ENCODE data around the gene RAB5B. TPM values are rescaled to one million over a fixed set of nuclear protein-coding genes. Genes with fewer than 3 reads are reported as not detected.

The RAB5B gene
- total RNA-seq, 1 experiment from 2014 or later: 44.5 TPM

DNA sequence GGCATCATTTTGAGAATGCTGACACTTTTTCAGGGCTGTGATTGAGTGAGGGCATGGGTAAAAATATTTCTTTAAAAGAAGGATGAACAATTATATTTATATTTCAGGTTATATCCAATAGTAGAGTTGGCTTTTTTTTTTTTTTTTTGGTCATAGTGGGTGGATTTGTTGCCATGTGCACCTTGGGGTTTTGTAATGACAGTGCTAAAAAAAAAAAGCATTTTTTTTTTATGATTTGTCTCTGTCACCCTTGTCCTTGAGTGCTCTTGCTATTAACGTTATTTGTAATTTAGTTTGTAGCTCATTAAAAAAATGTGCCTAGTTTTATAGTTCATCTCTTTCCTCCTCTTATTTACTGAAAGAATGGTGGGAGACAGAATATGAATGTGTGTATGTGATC lies 1.4 kb upstream of the RAB5B start:
- BruUV-seq (replicated peaks): no TSS peak
- POLR2A ChIA-PET: interaction anchor here (1.6 kb wide), 1 partner anchor 249 kb away, joined by 3 read pairs; the partner anchor contains the start of gene RNF41
- CTCF ChIA-PET: interaction anchor here (4.7 kb wide), 1 partner anchor 24 kb away, joined by 35 read pairs; the partner anchor contains the start of gene SUOX

More for the DNA sequence above, 1.4 kb upstream of the RAB5B start:
- no peak for TF ChIP-seq ZNF274 (IDR thresholded peaks at IDR 0.05; ENCODE audit: low read depth, low read length)
- TF ChIP-seq YY1 (IDR thresholded peaks at IDR 0.05; ENCODE audit: extremely low read depth, insufficient replicate concordance, low read depth, low read length): no peak
- TF ChIP-seq CEBPB (IDR thresholded peaks at IDR 0.05; ENCODE audit: low read depth): no peak
- TF ChIP-seq EGR1 (IDR thresholded peaks at IDR 0.05; ENCODE audit: low read depth): no peak
- TF ChIP-seq, protein P1, sequence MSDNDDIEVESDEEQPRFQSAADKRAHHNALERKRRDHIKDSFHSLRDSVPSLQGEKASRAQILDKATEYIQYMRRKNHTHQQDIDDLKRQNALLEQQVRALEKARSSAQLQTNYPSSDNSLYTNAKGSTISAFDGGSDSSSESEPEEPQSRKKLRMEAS (IDR thresholded peaks at IDR 0.05): no peak
- TF ChIP-seq, protein P2, sequence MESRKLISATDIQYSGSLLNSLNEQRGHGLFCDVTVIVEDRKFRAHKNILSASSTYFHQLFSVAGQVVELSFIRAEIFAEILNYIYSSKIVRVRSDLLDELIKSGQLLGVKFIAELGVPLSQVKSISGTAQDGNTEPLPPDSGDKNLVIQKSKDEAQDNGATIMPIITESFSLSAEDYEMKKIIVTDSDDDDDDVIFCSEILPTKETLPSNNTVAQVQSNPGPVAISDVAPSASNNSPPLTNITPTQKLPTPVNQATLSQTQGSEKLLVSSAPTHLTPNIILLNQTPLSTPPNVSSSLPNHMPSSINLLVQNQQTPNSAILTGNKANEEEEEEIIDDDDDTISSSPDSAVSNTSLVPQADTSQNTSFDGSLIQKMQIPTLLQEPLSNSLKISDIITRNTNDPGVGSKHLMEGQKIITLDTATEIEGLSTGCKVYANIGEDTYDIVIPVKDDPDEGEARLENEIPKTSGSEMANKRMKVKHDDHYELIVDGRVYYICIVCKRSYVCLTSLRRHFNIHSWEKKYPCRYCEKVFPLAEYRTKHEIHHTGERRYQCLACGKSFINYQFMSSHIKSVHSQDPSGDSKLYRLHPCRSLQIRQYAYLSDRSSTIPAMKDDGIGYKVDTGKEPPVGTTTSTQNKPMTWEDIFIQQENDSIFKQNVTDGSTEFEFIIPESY (IDR thresholded peaks at IDR 0.05; ENCODE audit: extremely low read depth, insufficient replicate concordance, low read length): no peak
- no peak for TF ChIP-seq POLR2AphosphoS5 (IDR thresholded peaks at IDR 0.05; ENCODE audit: low read depth, low read length)
- no peak for TF ChIP-seq POLR2A (IDR thresholded peaks at IDR 0.05; ENCODE audit: borderline replicate concordance, extremely low read depth, insufficient read depth, insufficient read length)
- no peak for TF ChIP-seq JUND (IDR thresholded peaks at IDR 0.05)
- TF ChIP-seq SP1 (IDR thresholded peaks at IDR 0.05; ENCODE audit: low read depth): no peak
- TF ChIP-seq EZH2 (IDR thresholded peaks at IDR 0.05): no peak
- H3K4me1 ChIP-seq (ENCODE audit: control insufficient read depth in 1 of 2, insufficient read depth in 2 of 2, low read length in 2 of 2): peaks cover 17 to 36% of the 10 kb centered on the region in 2 experiments
- DNase-seq (ENCODE audit: low read depth, low spot score): no peak
- peak overlapping the region; percentile 50; the same call in 1 of the 2 replicates for H3K27ac ChIP-seq (ENCODE audit: low read depth, low read length)
- peak overlapping the region in 1 of 2 experiments; percentile 47; a peak in 1 of 4 replicates for H3K4me3 ChIP-seq (replicated peaks in 1 of 2; ENCODE audit: low read depth in 1 of 2, low read length in 2 of 2)
- H2AFZ ChIP-seq (ENCODE audit: low read depth, low read length, poor library complexity, severe bottlenecking): no peak overlapping the region
- RAD21 ChIA-PET (ENCODE audit: low non-redundant PET in 1 of 2, low total read pairs in 2 of 2, uncharacterized antibody in 2 of 2, unreplicated experiment in 2 of 2): no interaction called here
- H3K9me3 ChIP-seq (ENCODE audit: control insufficient read depth in 1 of 2, insufficient read depth in 1 of 2, low read depth in 1 of 2, low read length in 2 of 2): no peaks in the 10 kb centered on the region
- H3K27me3 ChIP-seq (ENCODE audit: insufficient read depth, low read length): no peaks in the 10 kb centered on the region
- H3K79me2 ChIP-seq (ENCODE audit: insufficient read depth, low read length): peaks cover 37% of the 10 kb centered on the region
- H3K9me2 ChIP-seq (ENCODE audit: insufficient read depth): no peaks in the 10 kb centered on the region
- intact Hi-C loops (cut with micrococcal nuclease): no loop called here
- H3K4me2 ChIP-seq (ENCODE audit: low read length): peak overlapping the region; percentile 65
- H3K36me3 ChIP-seq (ENCODE audit: control insufficient read depth in 1 of 2, insufficient read depth in 2 of 2, low read length in 2 of 2): peaks cover 18 to 33% of the 10 kb centered on the region in 2 experiments; a peak in 3 of 4 replicates
- no peaks in the 10 kb centered on the region for H4K20me1 ChIP-seq (ENCODE audit: insufficient read depth)
- H3K9ac ChIP-seq (ENCODE audit: low read length): peak overlapping the region; percentile 49
- ATAC-seq: no peak
